Smooth muscle cell (in vitro differentiated cells): ENCODE results near the gene HOXC5. TPM values are rescaled to one million over a fixed set of nuclear protein-coding genes. Genes with fewer than 3 reads are reported as not detected.

Experiments
- DNase-seq: peaks from one replicate; lab custom pipeline; 2025; ENCODE audit not compliant: unreplicated experiment; lab: John Stamatoyannopoulos, UW
- H2AFZ ChIP-seq: fragments of 200-600 bp; sonication (generic); 2 replicates; pipeline ENCODE4 v1.6.0; 2016; ENCODE audit warnings: antibody characterized with exemption, low read depth, mild to moderate bottlenecking
- H3F3A ChIP-seq: fragments of 200-600 bp; sonication (generic); 2 replicates; pipeline ENCODE4 v1.6.0; 2017; ENCODE audit warnings: antibody characterized with exemption, low read depth
- H3K27ac ChIP-seq: fragments of 200-600 bp; sonication (generic); 2 replicates; pipeline ENCODE4 v1.5.1; 2016; ENCODE audit warnings: low read depth, mild to moderate bottlenecking
- H3K27me3 ChIP-seq: fragments of 200-600 bp; sonication (generic); 2 replicates; pipeline ENCODE4 v1.6.1; 2016; ENCODE audit warnings: low read depth, mild to moderate bottlenecking
- H3K36me3 ChIP-seq: fragments of 200-600 bp; sonication (generic); 2 replicates; pipeline ENCODE4 v1.5.1; 2016; ENCODE audit warnings: low read depth
- H3K4me1 ChIP-seq: fragments of 200-600 bp; sonication (generic); 2 replicates; pipeline ENCODE4 v1.5.1; 2016; ENCODE audit warnings: low read depth
- H3K4me2 ChIP-seq: fragments of 200-600 bp; sonication (generic); 2 replicates; pipeline ENCODE4 v1.6.0; 2016; ENCODE audit warnings: mild to moderate bottlenecking
- H3K4me3 ChIP-seq: fragments of 200-600 bp; sonication (generic); 2 replicates; pipeline ENCODE4 v1.5.1; 2016; ENCODE audit warnings: mild to moderate bottlenecking
- H3K79me2 ChIP-seq: fragments of 200-600 bp; sonication (generic); 2 replicates; pipeline ENCODE4 v1.6.0; 2016; ENCODE audit warnings: low read depth, mild to moderate bottlenecking
- H3K9ac ChIP-seq: fragments of 200-600 bp; sonication (generic); 2 replicates; pipeline ENCODE4 v1.6.0; 2016; ENCODE audit warnings: low read depth
- H3K9me3 ChIP-seq: fragments of 200-600 bp; sonication (generic); replicated peaks from 2 replicates; pipeline ENCODE4 v1.5.1; 2016; ENCODE audit warnings: low read depth
- H4K20me1 ChIP-seq: fragments of 200-600 bp; sonication (generic); 2 replicates; pipeline ENCODE4 v1.6.0; 2016; ENCODE audit warnings: low read depth
- CTCF ChIP-seq: fragments of 200-600 bp; sonication (generic); IDR thresholded peaks from 2 replicates; pipeline ENCODE4 v1.5.1; 2017; ENCODE audit warnings: borderline replicate concordance, mild to moderate bottlenecking, antibody characterized with exemption; ENCODE audit not compliant: insufficient read depth, poor library complexity, severe bottlenecking
- WGBS: methylation state at CpG from one replicate; pipeline ENCODE4 v1.1.7; 2016; ENCODE audit warnings: low lambda C conversion rate; 5-methylcytosine and 5-hydroxymethylcytosine counted together
- polyA plus RNA-seq: library from polyadenylated mRNA; unstranded; fragments of >200 nt; fragmentation: Nextera tagmentation; extraction: Ambion mirVana; gene quantifications from 2 replicates; pipeline ENCODE4 v1.2.1, GENCODE V29; 2016
- total RNA-seq: library from RNA; depleted of rRNA; stranded (reverse); fragments of >200 nt; gene quantifications from 2 replicates; pipeline ENCODE4 v1.2.3, GENCODE V29; 2014

HOXC5 gene
- total and polyA plus RNA-seq, 2 experiments from 2014 or later: 0.54 to 1.3 TPM

- H3K27me3 ChIP-seq: peaks cover 99% of the 10 kb centered on the region
These were observed 14.5 kb downstream of the HOXC5 start for GRCh38 chr12:54047160-54047963.

GRCh38 chr12:54047964-54048303 is 15.1 kb downstream of the HOXC5 start:
- H4K20me1 ChIP-seq: peaks cover 34% of the 10 kb centered on the region
- WGBS: 23% methylated on average over 8 of the region's 8 CpGs
- no peak overlapping the region for H3K9ac ChIP-seq
- H2AFZ ChIP-seq: no peak overlapping the region
- H3K9me3 ChIP-seq: no peaks in the 10 kb centered on the region
- H3F3A ChIP-seq: no peaks in the 10 kb centered on the region
- no peaks in the 10 kb centered on the region for H3K79me2 ChIP-seq
- DNase-seq: no peak
- H3K4me2 ChIP-seq: no peak overlapping the region
- peaks cover 99% of the 10 kb centered on the region for H3K27me3 ChIP-seq
- no peaks in the 10 kb centered on the region for H3K36me3 ChIP-seq
- peaks cover 4% of the 10 kb centered on the region for H3K4me1 ChIP-seq
- no peak for TF ChIP-seq CTCF
- no peak overlapping the region for H3K27ac ChIP-seq
- H3K4me3 ChIP-seq: no peak overlapping the region

More at GRCh38 chr12:54047160-54047963, 14.5 kb downstream of the HOXC5 start:
- no peak overlapping the region for H3K27ac ChIP-seq
- peaks cover 4% of the 10 kb centered on the region for H3K4me1 ChIP-seq
- peak overlapping the region; percentile 35 for H3K4me2 ChIP-seq
- no peak overlapping the region for H3K9ac ChIP-seq
- no peaks in the 10 kb centered on the region for H3F3A ChIP-seq
- no peak overlapping the region for H3K4me3 ChIP-seq
- H4K20me1 ChIP-seq: peaks cover 34% of the 10 kb centered on the region
- H2AFZ ChIP-seq: no peak overlapping the region
- H3K79me2 ChIP-seq: no peaks in the 10 kb centered on the region
- no peaks in the 10 kb centered on the region for H3K9me3 ChIP-seq
- TF ChIP-seq CTCF: no peak
- no peaks in the 10 kb centered on the region for H3K36me3 ChIP-seq
- WGBS: 6% methylated on average over 61 of the region's 61 CpGs
- DNase-seq: no peak

GRCh38 chr12:54048406-54049093 is 15.7 kb downstream of the HOXC5 start:
- H3K79me2 ChIP-seq: no peaks in the 10 kb centered on the region
- H4K20me1 ChIP-seq: peaks cover 34% of the 10 kb centered on the region
- H3K27me3 ChIP-seq: peaks cover 100% of the 10 kb centered on the region

More at GRCh38 chr12:54048406-54049093, 15.7 kb downstream of the HOXC5 start:
- TF ChIP-seq CTCF: no peak
- Histone ChIP-seq H3K4me3 (no peak overlapping the region), H3K27ac (no peak overlapping the region), H3K36me3 (no peaks in the 10 kb centered on the region), H2AFZ (no peak overlapping the region), H3K9me3 (no peaks in the 10 kb centered on the region), H3F3A (no peaks in the 10 kb centered on the region), H3K4me1 (peaks cover 4% of the 10 kb centered on the region), H3K4me2 (no peak overlapping the region), H3K9ac (no peak overlapping the region)
- 38% methylated on average over 3 of the region's 3 CpGs for WGBS
- no peak for DNase-seq
